ENCODE data around the gene DDX24.

The DDX24 gene

GRCh38 chr14:94047581-94047980 lies 33.4 kb downstream of the DDX24 start:
- DNase-seq: no peak

- DNase-seq: no peak
Observed at GRCh38 chr14:94046696-94047250, 34.2 kb downstream of the DDX24 start.

GRCh38 chr14:94045563-94046345 lies 35.2 kb downstream of the DDX24 start:
- no peak for DNase-seq

- no peak for DNase-seq
Observed at GRCh38 chr14:94045101-94045500, 35.9 kb downstream of the DDX24 start.

GRCh38 chr14:94044476-94045091 lies 36.4 kb downstream of the DDX24 start:
- no peak for DNase-seq

- no peak for DNase-seq
Observed at GRCh38 chr14:94043756-94044475, 37.1 kb downstream of the DDX24 start.

GRCh38 chr14:94043111-94043755 lies 37.8 kb downstream of the DDX24 start:
- no peak for DNase-seq

GRCh38 chr14:94042433-94043091 lies 38.4 kb downstream of the DDX24 start:
- no peak for DNase-seq

GRCh38 chr14:94041551-94042346 lies 39.3 kb downstream of the DDX24 start:
- DNase-seq: no peak

- DNase-seq: no peak
Observed at GRCh38 chr14:94040796-94041195, 40.2 kb downstream of the DDX24 start.

GRCh38 chr14:94040247-94040646 lies 40.8 kb downstream of the DDX24 start:
- no peak for DNase-seq

- DNase-seq: no peak
Observed at GRCh38 chr14:94038921-94039629, 41.9 kb downstream of the DDX24 start.

- DNase-seq: no peak
Observed at GRCh38 chr14:94038510-94038909, 42.5 kb downstream of the DDX24 start.

- DNase-seq: no peak
Observed at GRCh38 chr14:94037954-94038353, 43.0 kb downstream of the DDX24 start.

- no peak for DNase-seq
Observed at GRCh38 chr14:94036313-94037167, 44.5 kb downstream of the DDX24 start.

- no peak for DNase-seq
Observed at GRCh38 chr14:94034886-94035285, 46.1 kb downstream of the DDX24 start.

- DNase-seq: no peak
Observed at GRCh38 chr14:94031883-94032279, 49.1 kb downstream of the DDX24 start.

GRCh38 chr14:94031161-94031882 lies 49.7 kb downstream of the DDX24 start:
- DNase-seq: no peak

- DNase-seq: no peak
Observed at GRCh38 chr14:94030571-94030970, 50.4 kb downstream of the DDX24 start.
